Measurements from ENCODE around the gene TSKS.
A peak's percentile ranks its signal among the peaks of the same experiment; 100 is the strongest.

Gene TSKS

DNA sequence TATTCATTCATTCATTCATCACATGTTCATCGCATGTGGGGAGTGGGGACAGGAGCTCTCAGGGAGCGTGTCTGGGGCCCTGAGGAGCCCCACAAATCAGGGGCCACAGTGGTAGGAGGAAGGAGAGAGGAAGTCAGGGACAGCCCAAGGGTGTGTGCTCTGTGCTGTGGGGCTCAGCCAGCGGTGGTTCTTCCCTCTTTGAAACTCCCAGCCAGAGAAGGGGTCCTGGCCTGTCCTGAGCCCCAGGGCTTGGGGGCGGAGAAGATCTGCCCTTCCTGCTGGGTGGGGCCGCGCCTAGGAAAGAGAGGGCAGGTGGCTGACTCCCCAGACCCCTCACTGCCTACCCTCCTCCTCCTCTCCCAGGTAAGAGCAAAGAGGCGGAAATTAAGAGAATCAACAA lies 18.3 kb upstream of the TSKS start:
- H3K36me3 Mint-ChIP-seq = peaks cover 9% of the 10 kb centered on the region
- no peaks in the 10 kb centered on the region for H3K27me3 Mint-ChIP-seq
- H3K4me3 Mint-ChIP-seq = no peak overlapping the region
- no peak overlapping the region for H3K27ac Mint-ChIP-seq
- no peaks in the 10 kb centered on the region for H3K9me3 Mint-ChIP-seq (ENCODE audit: low read depth)
- H3K4me1 Mint-ChIP-seq (ENCODE audit: low read depth) = no peaks in the 10 kb centered on the region

DNA sequence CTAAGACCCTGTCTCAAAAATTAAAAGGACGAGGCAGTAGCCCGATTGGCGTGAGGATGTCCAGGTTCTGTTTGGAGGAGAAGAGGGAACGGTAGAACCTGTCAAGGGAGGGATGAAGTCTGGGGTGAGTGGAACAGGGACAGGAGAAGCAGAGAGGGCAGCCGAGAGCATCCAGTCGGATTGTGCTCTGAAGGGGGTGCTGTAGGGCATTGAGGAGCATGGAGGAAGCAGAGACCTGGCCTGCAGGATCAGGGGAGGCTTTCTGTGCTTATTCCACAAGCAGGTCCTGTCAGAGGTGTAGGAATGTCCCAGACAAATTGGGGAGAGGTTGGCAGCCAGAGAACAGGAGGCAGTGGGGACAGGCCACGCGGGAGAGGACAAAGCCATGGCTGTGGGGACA lies 17.8 kb upstream of the TSKS start:
- no peaks in the 10 kb centered on the region for H3K27me3 Mint-ChIP-seq
- H3K36me3 Mint-ChIP-seq = peaks cover 9% of the 10 kb centered on the region
- H3K27ac Mint-ChIP-seq = peak overlapping the region; percentile 12
- no peaks in the 10 kb centered on the region for H3K9me3 Mint-ChIP-seq (ENCODE audit: low read depth)
- peaks cover 3% of the 10 kb centered on the region for H3K4me1 Mint-ChIP-seq (ENCODE audit: low read depth)
- no peak overlapping the region for H3K4me3 Mint-ChIP-seq

GRCh38 chr19:49779731-49780555 lies 16.8 kb upstream of the TSKS start:
- H3K27ac Mint-ChIP-seq = no peak overlapping the region
- H3K9me3 Mint-ChIP-seq (ENCODE audit: low read depth) = no peaks in the 10 kb centered on the region
- H3K27me3 Mint-ChIP-seq = no peaks in the 10 kb centered on the region
- peaks cover 6% of the 10 kb centered on the region for H3K4me1 Mint-ChIP-seq (ENCODE audit: low read depth)
- H3K36me3 Mint-ChIP-seq = peaks cover 4% of the 10 kb centered on the region
- H3K4me3 Mint-ChIP-seq = no peak overlapping the region

- Mint-ChIP-seq H3K9me3 (ENCODE audit: low read depth) (no peaks in the 10 kb centered on the region), H3K27ac (peak overlapping the region; percentile 64), H3K4me3 (no peak overlapping the region), H3K4me1 (ENCODE audit: low read depth) (peaks cover 10% of the 10 kb centered on the region), H3K27me3 (no peaks in the 10 kb centered on the region), H3K36me3 (no peaks in the 10 kb centered on the region)
Observed at GRCh38 chr19:49776371-49776764, 13.3 kb upstream of the TSKS start.

DNA sequence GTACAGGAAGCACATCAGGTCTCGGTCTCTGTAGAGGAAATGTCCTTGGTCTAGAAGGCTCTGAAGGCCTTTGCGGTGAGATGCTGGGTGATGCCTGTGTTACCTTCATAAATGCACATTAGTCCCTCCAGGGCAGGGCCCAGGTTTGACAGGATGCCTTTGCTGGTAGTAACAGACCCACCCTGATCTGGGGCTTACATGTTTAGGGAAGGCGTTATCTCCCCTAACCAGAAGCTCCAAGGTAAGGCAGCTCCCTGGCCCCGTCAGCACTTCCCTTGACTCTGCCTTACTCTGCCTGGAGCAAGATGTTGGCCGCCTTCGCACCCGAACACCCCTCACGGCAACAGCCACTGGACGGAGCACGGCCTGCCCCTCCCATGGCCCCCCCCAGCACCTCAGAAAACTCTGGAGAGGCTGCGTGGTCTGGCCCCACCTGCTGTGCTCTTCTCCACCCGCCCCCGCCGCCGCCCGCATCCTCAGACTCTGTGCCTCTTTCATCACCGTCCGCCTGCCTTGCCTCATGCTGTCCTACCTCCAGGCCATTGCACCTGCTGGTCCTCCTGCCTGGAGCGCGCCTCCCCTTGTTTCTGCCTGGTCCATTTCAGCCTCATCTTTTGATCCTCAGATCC lies 12.8 kb upstream of the TSKS start:
- Mint-ChIP-seq H3K27me3 (no peaks in the 10 kb centered on the region), H3K36me3 (no peaks in the 10 kb centered on the region), H3K4me1 (ENCODE audit: low read depth) (peaks cover 10% of the 10 kb centered on the region), H3K27ac (peak overlapping the region; percentile 64), H3K9me3 (ENCODE audit: low read depth) (no peaks in the 10 kb centered on the region), H3K4me3 (no peak overlapping the region)

DNA sequence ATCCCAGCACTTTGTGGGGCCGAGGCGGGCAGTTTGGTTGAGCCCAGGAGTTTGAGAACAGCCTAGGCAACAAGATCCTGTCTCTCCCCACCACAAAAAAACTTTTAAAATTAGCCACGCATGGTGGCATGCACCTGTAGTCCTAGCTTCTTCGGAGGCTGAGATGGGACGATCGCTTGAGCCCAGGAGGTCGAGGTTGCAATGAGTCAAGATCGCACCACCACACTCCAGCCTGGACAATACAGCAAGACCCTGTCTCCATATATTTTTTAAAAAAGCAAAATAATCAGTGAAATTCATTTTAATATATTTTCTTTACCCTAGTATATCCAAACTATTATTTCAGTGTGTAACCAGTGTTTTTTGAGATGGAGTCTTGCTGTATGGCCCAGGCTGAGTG lies 11.9 kb upstream of the TSKS start:
- Mint-ChIP-seq H3K36me3 (no peaks in the 10 kb centered on the region), H3K9me3 (ENCODE audit: low read depth) (no peaks in the 10 kb centered on the region), H3K4me1 (ENCODE audit: low read depth) (peaks cover 14% of the 10 kb centered on the region), H3K27me3 (no peaks in the 10 kb centered on the region), H3K27ac (no peak overlapping the region), H3K4me3 (no peak overlapping the region)

- H3K36me3 Mint-ChIP-seq = no peaks in the 10 kb centered on the region
- no peak overlapping the region for H3K27ac Mint-ChIP-seq
- H3K9me3 Mint-ChIP-seq (ENCODE audit: low read depth) = no peaks in the 10 kb centered on the region
- peaks cover 21% of the 10 kb centered on the region for H3K4me1 Mint-ChIP-seq (ENCODE audit: low read depth)
- no peaks in the 10 kb centered on the region for H3K27me3 Mint-ChIP-seq
- H3K4me3 Mint-ChIP-seq = no peak overlapping the region
Observed at GRCh38 chr19:49773663-49774350, 10.7 kb upstream of the TSKS start.

- Mint-ChIP-seq H3K27ac (no peak overlapping the region), H3K9me3 (ENCODE audit: low read depth) (no peaks in the 10 kb centered on the region), H3K27me3 (no peaks in the 10 kb centered on the region), H3K4me3 (no peak overlapping the region), H3K36me3 (no peaks in the 10 kb centered on the region), H3K4me1 (ENCODE audit: low read depth) (peaks cover 30% of the 10 kb centered on the region)
Observed at GRCh38 chr19:49772850-49773432, 9.8 kb upstream of the TSKS start.

DNA sequence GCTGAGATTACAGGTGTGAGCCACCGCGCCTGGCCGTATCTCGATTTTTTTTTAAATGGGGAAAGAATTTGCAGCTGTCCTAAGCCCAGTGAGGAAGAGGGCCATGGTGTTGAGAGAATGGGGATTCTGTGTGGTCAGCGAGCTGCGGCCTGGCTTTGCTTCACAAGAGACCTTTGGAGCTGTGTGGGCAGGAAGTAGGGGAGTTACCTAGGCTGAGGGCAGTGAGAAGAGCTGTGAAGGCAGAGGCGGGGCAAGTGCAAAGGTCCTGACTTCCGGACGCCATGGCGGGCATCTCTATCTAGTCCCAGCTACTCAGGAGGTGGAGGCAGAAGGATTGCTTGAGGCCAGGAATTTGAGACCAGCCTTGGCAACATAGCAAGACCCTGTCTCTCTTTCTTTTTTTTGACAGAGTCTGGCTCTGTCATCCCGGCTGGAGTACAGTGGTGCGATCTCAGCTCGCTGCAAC lies 8.6 kb upstream of the TSKS start:
- Mint-ChIP-seq H3K9me3 (ENCODE audit: low read depth) (no peaks in the 10 kb centered on the region), H3K27me3 (no peaks in the 10 kb centered on the region), H3K36me3 (no peaks in the 10 kb centered on the region), H3K4me3 (no peak overlapping the region), H3K4me1 (ENCODE audit: low read depth) (peaks cover 37% of the 10 kb centered on the region), H3K27ac (no peak overlapping the region)

DNA sequence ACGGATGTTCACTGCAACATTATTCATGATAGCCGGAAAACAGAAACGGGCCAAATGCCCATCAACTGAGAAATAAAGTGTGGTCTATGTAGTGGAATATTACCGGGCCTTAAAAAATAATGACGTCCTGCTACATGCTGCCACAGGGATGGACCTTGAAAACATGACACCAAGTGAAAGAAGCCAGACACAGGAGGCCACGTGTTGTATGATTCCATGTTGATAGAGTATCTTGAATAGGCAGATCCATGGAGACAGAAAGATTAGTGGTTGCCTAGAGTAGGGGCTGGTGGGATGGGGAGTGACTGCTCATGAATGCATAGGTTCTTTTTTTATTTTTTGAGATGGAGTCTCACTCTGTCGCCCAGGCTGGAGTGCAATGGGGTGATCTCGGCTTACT lies 7.4 kb upstream of the TSKS start:
- H3K4me1 Mint-ChIP-seq (ENCODE audit: low read depth) = peaks cover 38% of the 10 kb centered on the region

GRCh38 chr19:49767967-49768581 lies 5.0 kb upstream of the TSKS start:
- Mint-ChIP-seq H3K4me3 (peak overlapping the region; percentile 93), H3K4me1 (ENCODE audit: low read depth) (peaks cover 40% of the 10 kb centered on the region), H3K9me3 (ENCODE audit: low read depth) (no peaks in the 10 kb centered on the region), H3K36me3 (no peaks in the 10 kb centered on the region), H3K27ac (no peak overlapping the region), H3K27me3 (no peaks in the 10 kb centered on the region)

More for the DNA sequence above, 7.4 kb upstream of the TSKS start:
- Mint-ChIP-seq H3K36me3 (no peaks in the 10 kb centered on the region), H3K4me3 (no peak overlapping the region), H3K27me3 (no peaks in the 10 kb centered on the region), H3K9me3 (ENCODE audit: low read depth) (no peaks in the 10 kb centered on the region), H3K27ac (no peak overlapping the region)

GRCh38 chr19:49767381-49767780 lies 4.3 kb upstream of the TSKS start:
- Mint-ChIP-seq H3K27ac (peak overlapping the region; percentile 77), H3K4me1 (ENCODE audit: low read depth) (peaks cover 40% of the 10 kb centered on the region), H3K27me3 (no peaks in the 10 kb centered on the region), H3K36me3 (no peaks in the 10 kb centered on the region), H3K9me3 (ENCODE audit: low read depth) (no peaks in the 10 kb centered on the region), H3K4me3 (peak overlapping the region; percentile 93)

GRCh38 chr19:49766930-49767299 lies 3.8 kb upstream of the TSKS start, which contains the start of gene AP2A1:
TSS of gene AP2A1 (plus strand) at chr19:49767001. CDS start at chr19:49767134, 133 bp downstream.
- Mint-ChIP-seq H3K4me1 (ENCODE audit: low read depth) (peaks cover 40% of the 10 kb centered on the region), H3K27ac (peak within 1 kb of the TSS; percentile 93), H3K4me3 (peak within 1 kb of the TSS; percentile 93), H3K9me3 (ENCODE audit: low read depth) (no peaks in the 10 kb centered on the region), H3K36me3 (no peaks in the 10 kb centered on the region), H3K27me3 (no peaks in the 10 kb centered on the region)

DNA sequence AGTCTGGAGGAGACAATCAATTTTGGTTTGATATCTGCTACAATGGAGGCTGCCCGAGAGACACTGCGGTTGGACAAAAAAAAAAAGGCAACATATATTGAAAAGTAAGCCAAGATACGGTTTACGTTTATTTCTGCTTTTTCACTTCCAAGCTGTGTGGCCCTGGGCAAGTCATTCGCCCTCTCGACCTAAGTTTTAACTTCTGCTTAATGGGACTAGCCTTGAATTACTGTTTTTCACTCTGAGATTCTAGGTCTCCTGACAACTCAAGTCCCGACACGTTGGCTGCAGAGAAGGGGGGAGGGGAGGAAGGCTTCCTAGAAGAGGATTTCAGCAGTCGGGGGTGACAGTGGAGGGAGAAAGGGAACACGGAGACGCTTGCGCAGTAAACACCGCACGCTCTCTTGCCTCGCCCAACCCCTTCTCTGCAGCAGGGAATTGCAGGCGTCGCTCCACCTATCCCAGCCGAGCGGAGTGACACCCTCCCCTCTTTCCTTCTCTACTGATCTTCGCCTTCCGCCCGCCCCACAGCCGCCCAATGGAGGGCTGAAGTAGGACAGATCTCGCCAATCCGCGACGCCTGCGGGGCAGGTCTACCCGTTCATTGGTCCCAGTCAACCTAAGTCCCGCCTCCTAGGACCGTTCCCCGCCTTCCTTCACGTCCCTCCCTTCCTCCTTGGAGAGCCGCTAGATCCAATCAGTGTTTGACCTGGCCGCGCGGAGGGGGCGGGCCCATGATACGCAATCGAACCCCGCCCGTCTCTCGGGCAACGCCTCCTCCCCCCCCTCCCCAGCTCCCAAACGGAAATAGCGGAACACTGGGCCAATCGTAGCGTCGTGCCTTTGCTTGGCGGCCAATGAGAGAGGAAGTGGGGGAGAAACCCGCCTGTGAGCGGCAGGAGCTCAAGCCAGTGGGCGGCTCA lies 3.2 kb upstream of the TSKS start:
- Mint-ChIP-seq H3K9me3 (ENCODE audit: low read depth) (no peaks in the 10 kb centered on the region), H3K27ac (peak overlapping the region; percentile 93), H3K4me1 (ENCODE audit: low read depth) (peaks cover 37% of the 10 kb centered on the region), H3K4me3 (peak overlapping the region; percentile 90), H3K27me3 (no peaks in the 10 kb centered on the region), H3K36me3 (no peaks in the 10 kb centered on the region)
